Activated CD4-positive, alpha-beta memory T cell treated with anti-CD3 and anti-CD28 coated beads, Interleukin-2, amount 10 ng/mL, durations not matched to agents 7 days and 5 days (primary cell): ENCODE data around the gene INSIG2. TPM values are rescaled to one million over a fixed set of nuclear protein-coding genes. Genes with fewer than 3 reads are reported as not detected.

Source experiments
- CTCF ChIA-PET: fragments of 350-600 bp; sonication (Branson Sonifier 250); formaldehyde crosslinking; loops from one replicate; lab custom pipeline; 2021; ENCODE audit warnings: antibody characterized with exemption, inconsistent platforms; lab: Charles Lee
- POLR2A ChIA-PET: fragments of 350-600 bp; sonication (Branson Sonifier 250); formaldehyde crosslinking; loops from one replicate; lab custom pipeline; 2021; ENCODE audit warnings: antibody characterized with exemption; lab: Charles Lee
- DNase-seq: peaks from one replicate; pipeline ENCODE4 v3.0.0-alpha.2; 2020
- H3K27ac Mint-ChIP-seq: one replicate; pipeline ENCODE4 v1.8.0; 2021; ENCODE audit warnings: mild to moderate bottlenecking, mixed read lengths
- H3K27me3 Mint-ChIP-seq: one replicate; pipeline ENCODE4 v1.8.0; 2021; ENCODE audit warnings: mixed read lengths
- H3K36me3 Mint-ChIP-seq: one replicate; pipeline ENCODE4 v1.8.0; 2021; ENCODE audit warnings: low read depth, mixed read lengths
- H3K4me1 Mint-ChIP-seq: one replicate; pipeline ENCODE4 v1.8.0; 2021; ENCODE audit warnings: mixed read lengths
- H3K4me3 Mint-ChIP-seq: one replicate; pipeline ENCODE4 v1.8.0; 2021; ENCODE audit warnings: mild to moderate bottlenecking, mixed read lengths
- H3K9me3 Mint-ChIP-seq: one replicate; pipeline ENCODE4 v1.8.0; 2021; ENCODE audit warnings: mixed read lengths
- total RNA-seq, 2 experiments: library from RNA; stranded (reverse); gene quantifications; one replicate each; pipeline ENCODE4 v1.2.3, GENCODE V29; 2021

The INSIG2 gene
- total RNA-seq, 2 experiments from 2014 or later = 38.2 to 40.9 TPM

DNA sequence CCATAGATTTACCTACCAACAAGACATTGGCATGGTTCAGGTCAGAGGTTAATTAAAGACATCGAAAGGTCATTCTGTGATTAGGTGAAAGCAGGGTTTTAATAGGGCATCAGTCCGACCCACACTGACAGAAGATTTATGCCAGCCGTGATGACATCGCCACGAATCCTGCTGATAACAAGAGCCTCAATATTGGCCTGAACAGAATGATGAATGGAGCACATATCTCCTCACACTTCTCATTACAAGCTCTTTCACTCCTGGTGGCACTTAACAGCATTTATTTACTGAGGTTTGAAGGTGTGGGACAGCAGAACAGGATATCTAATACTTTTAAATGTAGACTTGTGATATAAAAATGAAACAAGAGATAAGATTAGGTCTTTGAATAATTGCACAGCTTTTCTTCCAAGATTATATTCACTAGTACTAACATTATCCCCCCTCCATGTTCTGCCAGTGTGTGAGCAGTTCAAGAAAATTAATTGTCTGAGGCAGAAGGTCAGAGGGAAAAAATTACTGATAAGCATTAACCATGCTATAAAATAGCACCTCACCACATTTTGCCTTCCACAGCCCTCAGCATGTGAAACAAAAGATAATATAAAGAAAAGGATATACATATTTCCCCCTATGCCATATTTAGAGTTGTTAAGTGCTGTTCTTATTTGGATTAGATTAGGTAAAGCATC is 23.1 kb upstream of the INSIG2 start:
- H3K4me1 Mint-ChIP-seq = peaks cover 6% of the 10 kb centered on the region
- no peak overlapping the region for H3K27ac Mint-ChIP-seq
- no peak overlapping the region for H3K4me3 Mint-ChIP-seq
- H3K36me3 Mint-ChIP-seq = no peaks in the 10 kb centered on the region
- no peak for DNase-seq
- ChIA-PET POLR2A (no interaction called here), CTCF (interaction anchor here (3.0 kb wide), 1 partner anchor 18 kb away, joined by 14 read pairs; no protein-coding TSS in a partner anchor)
- H3K9me3 Mint-ChIP-seq = no peaks in the 10 kb centered on the region
- H3K27me3 Mint-ChIP-seq = peaks cover 31% of the 10 kb centered on the region

DNA sequence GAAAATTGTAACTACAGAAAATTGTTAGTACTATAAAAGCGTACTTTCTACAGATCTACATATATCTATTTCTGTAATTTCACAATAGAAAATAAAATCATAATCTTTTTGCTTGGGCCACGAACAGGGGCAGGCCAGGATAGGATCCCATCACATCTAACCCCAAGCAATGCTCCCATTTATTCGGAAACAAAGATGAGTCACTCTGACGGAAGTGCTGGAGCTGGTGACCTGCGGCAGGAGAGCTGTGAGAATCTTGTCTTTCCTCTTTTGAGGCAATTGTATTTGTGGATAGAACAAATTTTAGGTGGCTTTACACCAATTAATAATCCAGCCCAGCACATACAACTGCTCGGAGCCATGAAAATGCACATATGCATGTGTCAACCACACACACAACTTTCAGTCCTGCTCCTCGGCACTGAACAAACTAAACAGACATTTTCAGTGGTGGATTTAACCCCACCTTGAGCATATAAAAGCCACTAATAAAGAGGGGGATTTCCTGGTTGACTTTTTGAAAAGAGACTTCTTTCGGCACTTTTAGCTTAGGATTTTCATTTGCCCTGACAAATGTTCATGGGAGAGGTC is 22.3 kb upstream of the INSIG2 start:
- H3K4me3 Mint-ChIP-seq = no peak overlapping the region
- no peak for DNase-seq
- ChIA-PET CTCF (interaction anchor here (1.0 to 3.0 kb wide), 4 partner anchors 15 to 252 kb away, joined by 3 to 14 read pairs (median 4); partner anchors contain the start of gene DDX18), POLR2A (no interaction called here)
- peaks cover 3% of the 10 kb centered on the region for H3K4me1 Mint-ChIP-seq
- no peaks in the 10 kb centered on the region for H3K36me3 Mint-ChIP-seq
- no peaks in the 10 kb centered on the region for H3K9me3 Mint-ChIP-seq
- H3K27ac Mint-ChIP-seq = no peak overlapping the region
- H3K27me3 Mint-ChIP-seq = peaks cover 33% of the 10 kb centered on the region

DNA sequence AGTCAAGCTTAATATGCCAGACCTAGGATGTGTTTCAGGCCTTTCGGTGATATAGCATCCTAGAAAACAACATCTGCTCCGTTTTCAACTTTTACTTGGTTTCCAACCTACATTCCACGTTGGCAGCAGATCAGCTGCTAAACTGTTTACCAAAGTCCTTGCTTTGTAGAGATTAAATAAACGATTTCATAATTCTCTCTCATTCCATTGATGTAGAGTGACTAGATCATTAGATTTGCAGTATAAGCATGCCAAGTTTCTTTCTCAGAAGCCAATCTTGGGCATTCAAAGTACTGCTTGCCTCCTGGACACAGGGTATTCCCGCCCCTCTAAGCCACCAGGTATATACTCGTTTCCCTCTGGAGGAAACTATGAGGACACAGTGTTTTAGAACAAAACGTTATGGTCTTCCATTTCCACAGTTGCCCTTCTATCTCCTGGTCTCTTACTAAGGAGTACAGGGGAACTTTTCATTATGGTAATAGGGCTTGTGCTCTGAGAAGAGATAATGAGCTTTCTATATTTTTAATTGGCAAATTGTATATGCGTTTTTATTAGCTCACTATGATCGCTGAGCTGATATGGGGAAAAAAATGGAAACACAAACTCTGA is 10.5 kb upstream of the INSIG2 start:
- Mint-ChIP-seq H3K9me3 (no peaks in the 10 kb centered on the region), H3K27me3 (peaks cover 30% of the 10 kb centered on the region), H3K36me3 (no peaks in the 10 kb centered on the region), H3K4me1 (no peaks in the 10 kb centered on the region), H3K27ac (no peak overlapping the region), H3K4me3 (no peak overlapping the region)
- no peak for DNase-seq
- ChIA-PET CTCF (interaction anchor here (1.8 kb wide), 1 partner anchor 10 kb away, joined by 6 read pairs; the partner anchor contains the start of gene INSIG2), POLR2A (interaction anchor here (1.2 kb wide), 1 partner anchor 8 kb away, joined by 4 read pairs; no protein-coding TSS in a partner anchor)

DNA sequence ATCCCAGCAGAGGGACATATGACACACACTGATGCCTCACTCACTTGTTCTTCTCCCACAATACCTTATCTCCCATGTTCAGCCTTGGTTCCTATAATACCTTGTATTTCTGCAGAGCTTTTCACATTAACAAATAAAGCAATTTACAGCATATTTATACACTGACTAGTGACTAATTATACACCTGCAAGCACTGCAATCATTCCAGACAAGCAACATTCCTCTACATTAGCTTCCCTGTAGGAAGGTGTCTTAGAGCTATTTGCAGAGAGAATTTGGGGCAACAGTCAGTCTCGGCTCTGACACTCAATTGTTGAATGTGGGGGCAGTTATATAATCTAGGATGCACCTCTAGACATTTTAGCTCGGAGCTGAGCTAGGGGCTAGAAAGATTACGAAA is 9.5 kb upstream of the INSIG2 start:
- H3K9me3 Mint-ChIP-seq = no peaks in the 10 kb centered on the region

DNA sequence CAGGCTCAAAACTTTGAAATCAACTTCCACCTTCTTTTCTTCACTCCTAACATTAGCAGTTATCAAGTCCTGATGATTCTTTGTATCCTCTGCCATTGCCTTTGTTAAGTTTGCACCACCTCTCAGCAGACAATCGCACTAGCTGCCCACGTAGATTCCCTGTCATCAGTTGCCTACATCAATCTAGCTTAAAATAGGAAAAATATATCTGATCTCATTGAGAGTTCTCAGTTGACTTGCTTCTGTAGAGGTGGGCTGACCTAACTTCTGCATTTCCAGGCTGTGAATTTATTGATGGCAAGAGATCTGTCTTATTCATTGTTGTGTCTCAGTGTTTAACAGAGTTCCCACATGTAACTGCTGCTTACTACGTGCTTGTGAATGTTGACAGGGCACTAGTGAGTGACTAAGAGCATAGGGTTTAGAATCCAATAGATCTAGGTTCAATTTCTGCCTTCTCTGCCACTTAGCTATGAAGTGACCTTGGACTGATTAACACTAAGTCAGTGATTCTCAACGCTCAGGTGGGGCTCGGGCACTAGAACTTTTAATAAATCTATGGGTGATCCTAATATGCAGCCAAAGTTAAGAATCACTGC is 3.7 kb upstream of the INSIG2 start:
- H3K4me1 Mint-ChIP-seq = peaks cover 6% of the 10 kb centered on the region
- H3K36me3 Mint-ChIP-seq = no peaks in the 10 kb centered on the region
- H3K9me3 Mint-ChIP-seq = no peaks in the 10 kb centered on the region
- no peak for DNase-seq
- H3K4me3 Mint-ChIP-seq = no peak overlapping the region
- H3K27me3 Mint-ChIP-seq = peaks cover 30% of the 10 kb centered on the region
- ChIA-PET POLR2A (interaction anchor here (1.2 to 1.3 kb wide), 2 partner anchors 10 to 71 kb away, joined by 3 to 5 read pairs; partner anchors contain the start of gene CCDC93), CTCF (no interaction called here)
- H3K27ac Mint-ChIP-seq = no peak overlapping the region

More for the DNA sequence above, 9.5 kb upstream of the INSIG2 start:
- DNase-seq = no peak
- no peak overlapping the region for H3K27ac Mint-ChIP-seq
- H3K36me3 Mint-ChIP-seq = no peaks in the 10 kb centered on the region
- POLR2A ChIA-PET = interaction anchor here (1.2 kb wide), 1 partner anchor 9 kb away, joined by 4 read pairs; no protein-coding TSS in a partner anchor
- CTCF ChIA-PET = interaction anchor here (1.8 kb wide), 1 partner anchor 9 kb away, joined by 6 read pairs; the partner anchor contains the start of gene INSIG2
- H3K4me3 Mint-ChIP-seq = no peak overlapping the region
- H3K27me3 Mint-ChIP-seq = peaks cover 34% of the 10 kb centered on the region
- no peaks in the 10 kb centered on the region for H3K4me1 Mint-ChIP-seq

DNA sequence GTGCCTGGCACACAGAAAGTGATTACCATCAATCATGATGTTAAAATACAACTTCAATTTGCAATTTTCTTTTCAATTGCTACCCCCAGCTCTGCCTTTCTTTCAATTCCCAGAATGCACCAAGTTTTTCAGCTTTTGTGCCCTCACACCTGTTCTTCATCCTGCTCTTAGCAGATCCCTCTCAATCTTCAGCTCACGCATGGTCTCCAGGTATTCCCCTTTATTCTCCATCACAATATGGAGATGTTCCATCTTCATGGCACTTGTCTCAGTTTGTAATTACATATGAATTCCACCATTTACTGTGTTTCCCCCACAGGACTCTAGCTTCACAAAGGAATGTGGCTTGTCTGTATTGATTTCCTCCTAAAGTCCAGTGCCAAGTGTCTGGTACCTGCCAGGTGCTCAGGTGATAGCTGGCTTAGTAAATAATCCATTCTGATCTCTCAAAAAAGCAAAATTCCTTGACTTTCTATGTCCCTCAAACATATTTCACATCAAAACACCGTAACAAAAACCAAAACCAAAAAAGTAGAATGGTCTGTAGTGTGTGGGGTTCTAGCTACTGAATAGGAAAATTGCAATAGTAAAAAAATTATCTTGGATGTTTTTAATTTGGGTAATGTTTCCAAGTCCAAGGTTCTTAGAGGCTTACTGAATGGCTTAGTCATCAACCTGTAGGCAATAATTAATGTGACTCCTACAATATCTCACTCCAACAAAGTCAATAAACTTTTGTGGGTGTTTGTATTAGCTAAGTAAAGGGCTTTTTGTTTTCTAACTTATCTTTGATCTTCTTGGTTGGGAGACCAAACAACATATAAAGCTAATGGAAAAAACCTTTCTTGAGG is 2.9 kb upstream of the INSIG2 start:
- Mint-ChIP-seq H3K27me3 (peaks cover 27% of the 10 kb centered on the region), H3K4me1 (peaks cover 11% of the 10 kb centered on the region), H3K4me3 (no peak overlapping the region), H3K36me3 (no peaks in the 10 kb centered on the region), H3K9me3 (no peaks in the 10 kb centered on the region), H3K27ac (no peak overlapping the region)
- POLR2A ChIA-PET = interaction anchor here (1.2 to 1.3 kb wide), 2 partner anchors 9 to 71 kb away, joined by 3 to 5 read pairs; partner anchors contain the start of gene CCDC93
- CTCF ChIA-PET = interaction anchor here (1.1 kb wide), 1 partner anchor 82 kb away, joined by 3 read pairs; no protein-coding TSS in a partner anchor
- no peak for DNase-seq

DNA sequence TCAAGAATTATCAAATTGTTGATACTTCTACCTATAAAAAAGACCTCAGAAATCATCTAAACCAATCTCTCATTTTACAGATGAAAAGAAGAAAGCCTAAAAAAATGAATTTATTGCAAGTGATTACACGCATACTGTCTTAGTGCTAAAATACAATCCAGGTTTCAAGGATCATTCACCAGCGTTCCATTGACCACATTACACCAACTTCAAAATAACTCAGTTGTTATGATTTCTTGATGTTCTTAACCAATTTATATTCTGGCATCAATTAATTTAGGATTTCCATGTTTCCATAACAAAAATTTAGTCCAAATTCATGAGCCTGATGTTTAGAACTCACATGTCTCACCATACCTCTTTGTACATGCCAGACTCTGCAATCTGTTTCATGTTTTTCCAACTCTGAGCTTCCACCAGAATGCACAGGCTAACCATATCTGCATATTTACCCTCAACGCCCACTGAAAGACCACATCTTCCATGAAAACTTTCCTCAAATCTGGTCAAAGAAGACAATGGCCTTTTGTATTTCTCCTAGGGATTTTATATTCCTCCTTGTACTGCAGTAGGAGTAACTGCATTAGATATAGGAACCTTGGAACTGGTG is 2.1 kb upstream of the INSIG2 start:
- Mint-ChIP-seq H3K27ac (no peak overlapping the region), H3K9me3 (no peaks in the 10 kb centered on the region), H3K36me3 (no peaks in the 10 kb centered on the region), H3K4me3 (no peak overlapping the region), H3K4me1 (peaks cover 15% of the 10 kb centered on the region), H3K27me3 (peaks cover 22% of the 10 kb centered on the region)
- no peak for DNase-seq
- CTCF ChIA-PET = interaction anchor here (1.1 kb wide), 1 partner anchor 83 kb away, joined by 3 read pairs; no protein-coding TSS in a partner anchor
- POLR2A ChIA-PET = interaction anchor here (1.2 to 1.3 kb wide), 2 partner anchors 8 to 72 kb away, joined by 3 to 5 read pairs; partner anchors contain the start of gene CCDC93

DNA sequence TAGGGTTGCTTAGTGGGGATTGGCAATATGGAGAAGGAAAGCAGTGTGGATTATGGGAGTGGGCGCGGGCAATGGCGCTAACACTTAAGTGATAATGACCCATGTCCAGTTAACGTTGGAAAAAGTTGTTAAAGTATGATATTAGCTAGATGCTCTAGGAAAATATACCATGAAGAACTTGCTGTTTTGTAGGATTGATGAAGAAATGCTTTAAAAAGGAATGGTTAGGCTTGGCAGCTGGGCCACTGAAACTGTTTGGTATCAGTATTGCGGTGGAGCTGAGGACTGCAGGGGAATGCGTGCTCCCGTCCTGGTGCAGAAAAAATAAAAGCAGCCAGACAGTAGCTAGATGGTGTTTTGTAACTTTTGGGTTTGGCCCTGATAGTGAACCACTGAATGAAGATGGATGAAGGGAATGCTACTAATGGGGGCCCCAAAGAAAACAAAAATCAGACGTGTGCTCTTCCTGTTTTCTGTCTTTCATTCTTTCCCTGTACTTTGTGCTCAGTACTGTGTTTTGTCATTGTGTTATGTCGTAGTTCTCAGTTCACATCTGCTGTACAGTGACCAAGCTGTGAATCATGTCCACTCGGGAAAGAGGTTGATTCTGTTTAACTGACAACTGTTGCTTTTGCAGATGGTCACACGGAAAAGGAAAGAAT is 999 bp downstream of the INSIG2 start:
- peaks cover 8% of the 10 kb centered on the region for H3K27me3 Mint-ChIP-seq
- H3K9me3 Mint-ChIP-seq = no peaks in the 10 kb centered on the region
- H3K4me1 Mint-ChIP-seq = peaks cover 25% of the 10 kb centered on the region
- ChIA-PET POLR2A (interaction anchor here (0.8 to 1.3 kb wide), 3 partner anchors 14 to 275 kb away, joined by 3 to 5 read pairs (median 4); partner anchors contain the start of genes CCDC93 and DDX18), CTCF (interaction anchor here (1.0 to 2.1 kb wide), 6 partner anchors 8 to 275 kb away, joined by 3 to 9 read pairs (median 4); partner anchors contain the start of genes CCDC93 and DDX18)
- peaks cover 5% of the 10 kb centered on the region for H3K36me3 Mint-ChIP-seq
- H3K4me3 Mint-ChIP-seq = peak overlapping the region; percentile 92
- DNase-seq = peak; percentile 34
- no peak overlapping the region for H3K27ac Mint-ChIP-seq

DNA sequence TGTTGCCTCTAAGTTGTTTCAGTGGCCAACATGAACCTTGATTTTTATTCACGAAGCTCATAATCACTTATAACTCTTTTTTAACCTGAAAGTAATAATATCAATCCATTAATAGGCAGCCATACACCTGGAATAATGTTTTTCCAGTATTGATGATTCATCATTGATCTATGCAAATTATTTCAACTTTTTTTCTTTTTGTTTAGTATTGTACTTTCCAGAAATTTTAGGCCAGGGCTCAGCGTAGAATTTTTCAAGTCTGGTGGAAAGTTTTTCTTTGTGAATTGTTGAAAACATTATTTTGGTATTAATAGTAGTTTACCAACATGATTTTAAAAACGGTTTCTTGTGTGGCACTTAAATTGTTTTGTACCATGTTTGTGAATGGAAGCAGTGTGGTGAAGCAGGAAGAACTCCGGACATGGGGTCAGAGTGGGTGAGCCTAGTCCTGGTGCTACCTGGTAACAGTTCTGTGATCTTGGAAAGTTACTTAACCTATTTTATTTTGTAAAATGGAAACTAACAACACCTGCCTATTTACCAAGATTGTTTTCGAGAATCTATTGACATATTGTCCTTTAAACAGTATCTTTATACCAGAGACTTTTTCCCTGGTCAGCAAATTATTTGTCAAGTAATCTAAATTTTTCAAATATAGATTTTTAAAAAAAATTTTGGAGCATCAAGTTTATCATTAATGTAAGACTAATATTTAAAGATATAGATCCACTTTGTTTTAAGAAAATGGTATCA is 2.3 kb downstream of the INSIG2 start:
- Mint-ChIP-seq H3K4me1 (peaks cover 32% of the 10 kb centered on the region), H3K4me3 (peak overlapping the region; percentile 12), H3K27me3 (no peaks in the 10 kb centered on the region), H3K36me3 (peaks cover 6% of the 10 kb centered on the region), H3K9me3 (no peaks in the 10 kb centered on the region), H3K27ac (no peak overlapping the region)
- ChIA-PET CTCF (interaction anchor here (1.2 to 1.6 kb wide), 3 partner anchors 44 to 276 kb away, joined by 3 to 4 read pairs (median 3); partner anchors contain the start of gene DDX18), POLR2A (interaction anchor here (0.8 kb wide), 1 partner anchor 14 kb away, joined by 3 read pairs; no protein-coding TSS in a partner anchor)
- no peak for DNase-seq

DNA sequence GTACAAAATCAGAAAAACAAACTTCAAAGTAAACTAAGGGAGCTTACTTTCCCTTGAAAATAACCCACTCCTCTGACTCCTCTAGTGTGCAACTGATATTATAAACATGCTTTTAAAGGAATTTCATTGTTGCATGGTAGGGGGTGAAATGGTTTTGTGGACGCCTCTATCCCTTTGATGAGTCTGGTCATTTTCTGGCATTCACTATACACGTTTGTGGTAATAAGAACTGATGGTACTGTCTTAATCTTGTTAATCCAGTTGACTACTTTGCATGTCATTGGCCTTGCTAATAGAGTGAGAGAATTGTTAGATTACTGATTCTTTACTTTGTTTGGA is 2.8 kb downstream of the INSIG2 start:
- no peak overlapping the region for H3K27ac Mint-ChIP-seq
- DNase-seq = no peak
- peaks cover 8% of the 10 kb centered on the region for H3K36me3 Mint-ChIP-seq
- H3K9me3 Mint-ChIP-seq = no peaks in the 10 kb centered on the region
- ChIA-PET POLR2A (no interaction called here), CTCF (interaction anchor here (1.6 kb wide), 2 partner anchors 45 to 277 kb away, joined by 3 to 4 read pairs; partner anchors contain the start of gene DDX18)
- H3K4me1 Mint-ChIP-seq = peaks cover 34% of the 10 kb centered on the region
- H3K27me3 Mint-ChIP-seq = no peaks in the 10 kb centered on the region
- no peak overlapping the region for H3K4me3 Mint-ChIP-seq
